Measurements from ENCODE around the gene RAPSN. TPM values are rescaled to one million over a fixed set of nuclear protein-coding genes. Genes with fewer than 3 reads are reported as not detected.

Gene RAPSN
- total RNA-seq, 3 donors from 2014 or later: 0.64 TPM; not detected in 2

- no peak for TF ChIP-seq POLR2A (IDR thresholded peaks at IDR 0.05)
- no peak for TF ChIP-seq POLR2AphosphoS5 (IDR thresholded peaks at IDR 0.05)
- no peak for TF ChIP-seq CTCF (IDR thresholded peaks at IDR 0.05)
- Histone ChIP-seq H3K9me3 (no peaks in the 10 kb centered on the region), H3K4me3 (no peak overlapping the region), H3K4me1 (peaks cover 8 to 19% of the 10 kb centered on the region in 2 donors), H3K27ac (peak overlapping the region; percentile 88 to 90), H3K36me3 (peaks cover 5% of the 10 kb centered on the region), H3K27me3 (no peaks in the 10 kb centered on the region)
- intact Hi-C loops (cut with DNase I; ENCODE audit: low total_unique reads): no loop called here
- no peak for DNase-seq (ENCODE audit: low spot score in 2 of 2)
Measured at GRCh38 chr11:47414685-47415070, 34.3 kb downstream of the RAPSN start.

DNA sequence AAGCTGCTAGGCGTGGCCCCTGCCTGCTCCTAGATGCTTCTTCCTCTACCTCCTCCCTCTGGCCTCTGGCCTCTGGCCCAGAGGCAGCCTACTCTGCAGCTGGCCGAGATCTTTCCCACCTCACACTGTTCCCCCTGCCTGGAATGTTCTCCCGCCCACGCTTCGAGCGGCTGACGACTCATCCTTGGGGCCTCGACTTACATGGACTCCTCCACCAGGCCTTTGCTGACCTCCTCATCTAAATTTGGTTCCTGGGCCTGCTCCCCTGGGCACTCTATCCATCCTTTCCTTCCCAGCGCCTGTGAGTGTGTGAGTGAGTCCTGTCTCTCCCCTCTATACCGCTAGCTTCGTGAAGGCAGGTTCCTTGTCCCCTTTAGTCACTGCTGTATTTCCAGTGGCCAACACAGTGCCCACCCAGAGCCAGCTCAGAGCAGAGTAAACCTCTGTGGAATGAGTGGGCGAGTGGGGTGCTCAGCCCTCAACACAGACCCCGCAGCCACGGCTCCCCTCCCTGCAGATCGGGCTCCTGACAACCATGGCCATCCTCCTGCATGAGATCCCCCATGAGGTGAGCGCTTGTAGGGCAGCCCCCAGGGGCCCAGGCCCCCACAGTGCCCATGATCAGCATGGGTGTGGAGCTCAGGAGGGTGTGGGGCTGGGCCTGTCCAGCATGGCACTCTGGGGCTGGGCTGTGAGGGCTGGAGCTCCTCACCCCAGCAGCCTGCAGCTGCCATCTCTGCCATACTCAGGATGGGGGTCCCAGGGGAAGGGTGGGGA is 34.8 kb downstream of the RAPSN start:
- H3K27ac ChIP-seq: peak overlapping the region; percentile 29 to 90
- no peak for TF ChIP-seq POLR2A (IDR thresholded peaks at IDR 0.05)
- TF ChIP-seq CTCF (IDR thresholded peaks at IDR 0.05): no peak
- TF ChIP-seq POLR2AphosphoS5 (IDR thresholded peaks at IDR 0.05): no peak
- peak overlapping the region in 1 of 3 donors; percentile 8 for H3K4me3 ChIP-seq
- peaks cover 14 to 25% of the 10 kb centered on the region in 2 donors for H3K4me1 ChIP-seq
- H3K9me3 ChIP-seq: no peaks in the 10 kb centered on the region
- H3K36me3 ChIP-seq: peaks cover 3% of the 10 kb centered on the region
- intact Hi-C loops (cut with DNase I; ENCODE audit: low total_unique reads): no loop called here
- DNase-seq (ENCODE audit: low spot score in 2 of 2): no peak
- H3K27me3 ChIP-seq: no peaks in the 10 kb centered on the region

DNA sequence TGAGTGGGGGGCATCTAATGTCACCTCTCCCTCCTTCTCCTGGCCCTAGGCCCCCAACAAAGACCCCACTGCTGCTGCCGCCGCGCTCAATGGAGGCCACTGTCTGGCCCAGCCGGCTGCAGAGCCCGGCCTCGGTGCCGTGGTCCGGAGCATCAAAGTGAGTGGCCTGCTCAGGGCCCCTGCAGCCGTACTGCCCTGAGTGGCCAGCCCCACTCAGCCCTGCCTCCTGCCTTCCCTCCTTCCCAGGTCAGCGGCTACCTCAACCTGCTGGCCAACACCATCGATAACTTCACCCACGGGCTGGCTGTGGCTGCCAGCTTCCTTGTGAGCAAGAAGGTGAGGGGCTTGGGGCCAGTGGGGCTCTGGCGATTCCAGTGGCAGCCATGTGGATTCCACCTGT is 35.6 kb downstream of the RAPSN start:
- Histone ChIP-seq H3K36me3 (no peaks in the 10 kb centered on the region), H3K27ac (peak overlapping the region; percentile 29 to 90), H3K27me3 (no peaks in the 10 kb centered on the region), H3K4me3 (no peak overlapping the region), H3K4me1 (peaks cover 15 to 27% of the 10 kb centered on the region in 2 donors), H3K9me3 (no peaks in the 10 kb centered on the region)
- intact Hi-C loops (cut with DNase I; ENCODE audit: low total_unique reads): no loop called here
- DNase-seq (ENCODE audit: low spot score in 2 of 2): no peak
- TF ChIP-seq CTCF (IDR thresholded peaks at IDR 0.05) (no peak), POLR2A (IDR thresholded peaks at IDR 0.05) (no peak), POLR2AphosphoS5 (IDR thresholded peaks at IDR 0.05) (no peak)

DNA sequence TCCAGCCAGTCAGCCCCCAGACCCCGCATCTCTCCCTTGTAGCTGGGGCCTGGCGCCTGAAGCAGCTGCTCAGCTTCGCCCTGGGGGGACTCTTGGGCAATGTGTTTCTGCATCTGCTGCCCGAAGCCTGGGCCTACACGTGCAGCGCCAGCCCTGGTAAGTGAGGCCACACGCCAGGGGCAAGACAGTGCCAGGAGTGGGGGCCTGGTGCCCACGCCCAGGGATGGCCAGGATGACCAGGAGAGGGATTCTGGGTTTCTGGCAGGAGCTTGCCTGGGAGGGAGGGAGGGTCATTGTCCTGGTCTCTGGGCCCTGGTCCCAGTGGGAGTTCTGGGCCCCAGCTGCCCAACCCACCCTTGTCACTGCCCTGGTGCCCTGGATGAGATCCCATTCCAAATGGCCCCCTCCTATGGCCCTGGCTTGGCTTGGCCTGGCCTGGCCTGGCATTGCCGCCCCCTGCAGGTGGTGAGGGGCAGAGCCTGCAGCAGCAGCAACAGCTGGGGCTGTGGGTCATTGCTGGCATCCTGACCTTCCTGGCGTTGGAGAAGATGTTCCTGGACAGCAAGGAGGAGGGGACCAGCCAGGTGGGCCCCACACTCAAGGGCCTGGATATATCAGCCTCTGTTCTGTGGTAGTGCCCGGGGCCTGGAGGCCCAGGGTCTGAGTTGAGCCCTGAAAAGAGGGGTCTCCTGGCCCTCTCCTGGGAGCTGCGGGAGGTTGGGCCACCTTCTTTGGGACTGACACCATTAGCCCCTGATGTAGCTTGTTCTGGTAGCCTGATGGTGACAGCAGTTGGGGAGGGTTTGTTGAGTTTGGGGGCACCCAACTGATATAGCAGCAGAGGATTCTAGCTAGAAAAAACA is 36.8 kb downstream of the RAPSN start:
- Histone ChIP-seq H3K36me3 (no peaks in the 10 kb centered on the region), H3K27me3 (no peaks in the 10 kb centered on the region), H3K27ac (peak overlapping the region in 1 of 2 donors; percentile 38), H3K9me3 (no peaks in the 10 kb centered on the region), H3K4me3 (no peak overlapping the region), H3K4me1 (peaks cover 19 to 32% of the 10 kb centered on the region in 2 donors)
- no peak for DNase-seq (ENCODE audit: low spot score in 2 of 2)
- TF ChIP-seq POLR2AphosphoS5 (IDR thresholded peaks at IDR 0.05) (no peak), POLR2A (IDR thresholded peaks at IDR 0.05) (no peak), CTCF (IDR thresholded peaks at IDR 0.05) (peak in 2 of 3 donors; percentile 27 to 30)
- intact Hi-C loops (cut with DNase I; ENCODE audit: low total_unique reads): no loop called here
